ENCODE data around the gene MINK1.
A peak's percentile ranks its signal among the peaks of the same experiment; 100 is the strongest.

MINK1 gene

GRCh38 chr17:4933646-4934045 is 100.5 kb downstream of the MINK1 start:
- DNase-seq (ENCODE audit: low read depth) = no peak

- DNase-seq (ENCODE audit: low read depth) = no peak
Measured at GRCh38 chr17:4934173-4934979, 101.2 kb downstream of the MINK1 start.

GRCh38 chr17:4935650-4936049 is 102.5 kb downstream of the MINK1 start:
- DNase-seq (ENCODE audit: low read depth) = no peak

GRCh38 chr17:4936436-4936835 is 103.3 kb downstream of the MINK1 start:
- DNase-seq (ENCODE audit: low read depth) = no peak

- no peak for DNase-seq (ENCODE audit: low read depth)
Measured at GRCh38 chr17:4937553-4937952, 104.4 kb downstream of the MINK1 start.

- no peak for DNase-seq (ENCODE audit: low read depth)
Measured at GRCh38 chr17:4938069-4938491, 104.9 kb downstream of the MINK1 start.

GRCh38 chr17:4938688-4939545 is 105.8 kb downstream of the MINK1 start:
- no peak for DNase-seq (ENCODE audit: low read depth)

- DNase-seq (ENCODE audit: low read depth) = no peak
Measured at GRCh38 chr17:4939546-4939795, 106.3 kb downstream of the MINK1 start.

GRCh38 chr17:4939796-4940554 is 106.8 kb downstream of the MINK1 start, which contains the start of the genes RNF167 and SLC25A11:
Gene RNF167 (plus strand): TSS chr17:4940268. CDS start chr17:4940910, 642 bp downstream.
Gene SLC25A11 (minus strand): TSS chr17:4940046. CDS start chr17:4939910, 136 bp downstream.
- peak; percentile 90 for DNase-seq (ENCODE audit: low read depth)

GRCh38 chr17:4940555-4941318 is 107.6 kb downstream of the MINK1 start:
- DNase-seq (ENCODE audit: low read depth) = no peak

- no peak for DNase-seq (ENCODE audit: low read depth)
Measured at GRCh38 chr17:4941319-4941610, 108.1 kb downstream of the MINK1 start.

- no peak for DNase-seq (ENCODE audit: low read depth)
Measured at GRCh38 chr17:4942760-4943508, 109.8 kb downstream of the MINK1 start.

- no peak for DNase-seq (ENCODE audit: low read depth)
Measured at GRCh38 chr17:4944163-4944553, 111.0 kb downstream of the MINK1 start.

- no peak for DNase-seq (ENCODE audit: low read depth)
Measured at GRCh38 chr17:4944554-4945175, 111.5 kb downstream of the MINK1 start.

- no peak for DNase-seq (ENCODE audit: low read depth)
Measured at GRCh38 chr17:4945176-4945943, 112.2 kb downstream of the MINK1 start.

GRCh38 chr17:4945944-4946280 is 112.8 kb downstream of the MINK1 start:
- no peak for DNase-seq (ENCODE audit: low read depth)

- no peak for DNase-seq (ENCODE audit: low read depth)
Measured at GRCh38 chr17:4946312-4946976, 113.3 kb downstream of the MINK1 start.

- no peak for DNase-seq (ENCODE audit: low read depth)
Measured at GRCh38 chr17:4947010-4947410, 113.9 kb downstream of the MINK1 start.
